Ishikawa (cell line): ENCODE results near the gene RPL19.

Experiments used
- CEBPB ChIP-seq: IDR thresholded peaks from 2 replicates; pipeline ENCODE4 v1.6.1; 2012
- CREB1 ChIP-seq: IDR thresholded peaks from 2 replicates; pipeline ENCODE4 v1.6.1; 2012; ENCODE audit warnings: low read depth
- EGR1 ChIP-seq: IDR thresholded peaks from 2 replicates; pipeline ENCODE4 v1.6.1; 2012
- EP300 ChIP-seq: IDR thresholded peaks from 2 replicates; pipeline ENCODE4 v1.6.1; 2012; ENCODE audit warnings: borderline replicate concordance
- FOXM1 ChIP-seq: IDR thresholded peaks from 2 replicates; pipeline ENCODE4 v1.6.1; 2012; ENCODE audit warnings: low read depth, borderline replicate concordance
- NFIC ChIP-seq: IDR thresholded peaks from 2 replicates; pipeline ENCODE4 v1.6.1; 2012
- RAD21 ChIP-seq: IDR thresholded peaks from 2 replicates; pipeline ENCODE4 v1.6.1; 2012; ENCODE audit warnings: low read depth
- TAF1 ChIP-seq: IDR thresholded peaks from 2 replicates; pipeline ENCODE4 v1.6.1; 2012; ENCODE audit warnings: low read depth, mild to moderate bottlenecking
- TCF12 ChIP-seq: IDR thresholded peaks from 2 replicates; pipeline ENCODE4 v1.6.1; 2012; ENCODE audit warnings: low read depth
- TEAD4 ChIP-seq: IDR thresholded peaks from 2 replicates; pipeline ENCODE4 v1.6.1; 2012
- YY1 ChIP-seq: IDR thresholded peaks from 2 replicates; pipeline ENCODE4 v1.6.1; 2012; ENCODE audit warnings: low read depth
- TF ChIP-seq, protein P1 (sequence below): IDR thresholded peaks from 2 replicates; pipeline ENCODE4 v1.6.1; 2012
- TF ChIP-seq, protein P2 (sequence below): IDR thresholded peaks from 2 replicates; pipeline ENCODE4 v1.6.1; 2012
- TF ChIP-seq, protein P3 (sequence below): IDR thresholded peaks from 2 replicates; pipeline ENCODE4 v1.6.1; 2012; ENCODE audit warnings: low read depth, mild to moderate bottlenecking

DNA sequence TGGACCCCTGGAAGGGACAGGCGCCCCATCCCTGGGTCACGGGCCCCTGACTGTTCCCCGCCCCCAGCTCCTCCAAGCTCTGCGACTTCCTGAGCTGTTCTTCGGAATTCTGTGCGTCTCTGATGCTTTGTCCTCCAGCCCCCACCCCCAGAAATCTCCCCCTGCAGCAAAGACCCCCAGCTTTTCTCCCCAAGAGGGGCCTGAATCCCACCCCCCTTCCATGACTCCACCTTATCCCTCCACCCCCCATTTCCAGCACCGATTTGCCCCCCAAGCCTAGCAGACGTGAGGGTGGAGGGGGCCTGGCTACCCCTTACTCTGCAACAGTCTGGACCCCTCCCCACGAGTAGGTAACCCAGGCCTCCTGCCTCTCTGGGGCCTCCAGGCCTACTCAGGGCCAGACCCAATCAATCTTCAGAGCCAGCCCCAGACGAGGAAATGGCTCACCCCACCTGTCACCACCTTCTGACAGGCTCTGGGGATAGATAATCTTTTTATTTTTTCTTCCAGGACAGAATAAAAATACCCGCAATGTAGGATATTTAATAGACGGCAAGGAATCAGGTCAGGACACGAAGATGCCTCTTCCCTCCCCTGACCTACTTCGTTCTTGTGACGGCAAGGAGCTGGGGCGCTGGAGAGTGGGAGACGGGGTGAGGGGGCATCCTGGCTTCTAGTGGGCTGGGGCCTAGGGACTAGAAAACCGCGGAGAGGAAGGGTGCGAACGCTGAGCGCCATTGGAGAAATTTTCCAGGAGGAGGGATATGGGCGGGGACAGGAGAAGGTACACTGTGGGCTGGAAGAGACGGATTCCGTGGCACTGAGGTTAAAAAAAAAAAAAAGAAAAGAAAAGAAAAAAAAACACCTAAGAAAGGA is 47.9 kb upstream of the RPL19 start:
- TF ChIP-seq EGR1 (no peak), EP300 (no peak), TAF1 (no peak), TEAD4 (no peak), CEBPB (no peak), YY1 (no peak), RAD21 (no peak), CREB1 (no peak), FOXM1 (no peak), NFIC (no peak), TCF12 (no peak)
- TF ChIP-seq, protein P1, sequence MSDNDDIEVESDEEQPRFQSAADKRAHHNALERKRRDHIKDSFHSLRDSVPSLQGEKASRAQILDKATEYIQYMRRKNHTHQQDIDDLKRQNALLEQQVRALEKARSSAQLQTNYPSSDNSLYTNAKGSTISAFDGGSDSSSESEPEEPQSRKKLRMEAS: no peak
- TF ChIP-seq, protein P2, sequence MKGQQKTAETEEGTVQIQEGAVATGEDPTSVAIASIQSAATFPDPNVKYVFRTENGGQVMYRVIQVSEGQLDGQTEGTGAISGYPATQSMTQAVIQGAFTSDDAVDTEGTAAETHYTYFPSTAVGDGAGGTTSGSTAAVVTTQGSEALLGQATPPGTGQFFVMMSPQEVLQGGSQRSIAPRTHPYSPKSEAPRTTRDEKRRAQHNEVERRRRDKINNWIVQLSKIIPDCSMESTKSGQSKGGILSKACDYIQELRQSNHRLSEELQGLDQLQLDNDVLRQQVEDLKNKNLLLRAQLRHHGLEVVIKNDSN: no peak
- TF ChIP-seq, protein P3, sequence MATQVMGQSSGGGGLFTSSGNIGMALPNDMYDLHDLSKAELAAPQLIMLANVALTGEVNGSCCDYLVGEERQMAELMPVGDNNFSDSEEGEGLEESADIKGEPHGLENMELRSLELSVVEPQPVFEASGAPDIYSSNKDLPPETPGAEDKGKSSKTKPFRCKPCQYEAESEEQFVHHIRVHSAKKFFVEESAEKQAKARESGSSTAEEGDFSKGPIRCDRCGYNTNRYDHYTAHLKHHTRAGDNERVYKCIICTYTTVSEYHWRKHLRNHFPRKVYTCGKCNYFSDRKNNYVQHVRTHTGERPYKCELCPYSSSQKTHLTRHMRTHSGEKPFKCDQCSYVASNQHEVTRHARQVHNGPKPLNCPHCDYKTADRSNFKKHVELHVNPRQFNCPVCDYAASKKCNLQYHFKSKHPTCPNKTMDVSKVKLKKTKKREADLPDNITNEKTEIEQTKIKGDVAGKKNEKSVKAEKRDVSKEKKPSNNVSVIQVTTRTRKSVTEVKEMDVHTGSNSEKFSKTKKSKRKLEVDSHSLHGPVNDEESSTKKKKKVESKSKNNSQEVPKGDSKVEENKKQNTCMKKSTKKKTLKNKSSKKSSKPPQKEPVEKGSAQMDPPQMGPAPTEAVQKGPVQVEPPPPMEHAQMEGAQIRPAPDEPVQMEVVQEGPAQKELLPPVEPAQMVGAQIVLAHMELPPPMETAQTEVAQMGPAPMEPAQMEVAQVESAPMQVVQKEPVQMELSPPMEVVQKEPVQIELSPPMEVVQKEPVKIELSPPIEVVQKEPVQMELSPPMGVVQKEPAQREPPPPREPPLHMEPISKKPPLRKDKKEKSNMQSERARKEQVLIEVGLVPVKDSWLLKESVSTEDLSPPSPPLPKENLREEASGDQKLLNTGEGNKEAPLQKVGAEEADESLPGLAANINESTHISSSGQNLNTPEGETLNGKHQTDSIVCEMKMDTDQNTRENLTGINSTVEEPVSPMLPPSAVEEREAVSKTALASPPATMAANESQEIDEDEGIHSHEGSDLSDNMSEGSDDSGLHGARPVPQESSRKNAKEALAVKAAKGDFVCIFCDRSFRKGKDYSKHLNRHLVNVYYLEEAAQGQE: no peak
